ENCODE data around the gene TRPM5.
A peak's percentile ranks its signal among the peaks of the same experiment; 100 is the strongest.

The TRPM5 gene

GRCh38 chr11:2419638-2420501 lies 24.4 kb downstream of the TRPM5 start:
- Histone ChIP-seq H3K36me3 (ENCODE audit: control insufficient read depth, insufficient read depth, low read length) (no peaks in the 10 kb centered on the region), H3K27me3 (replicated peaks; ENCODE audit: control insufficient read depth, insufficient read depth, low read length) (no peaks in the 10 kb centered on the region; the same call in 1 of the 2 replicates), H3K4me3 (replicated peaks; ENCODE audit: low read depth, low read length) (no peak overlapping the region)
- DNase-seq (ENCODE audit: extremely low read depth, insufficient read length), result peak; percentile 73
- TF ChIP-seq CTCF (IDR thresholded peaks at IDR 0.05; ENCODE audit: insufficient read depth, low read length, poor library complexity, severe bottlenecking), result peak; percentile 82

DNA sequence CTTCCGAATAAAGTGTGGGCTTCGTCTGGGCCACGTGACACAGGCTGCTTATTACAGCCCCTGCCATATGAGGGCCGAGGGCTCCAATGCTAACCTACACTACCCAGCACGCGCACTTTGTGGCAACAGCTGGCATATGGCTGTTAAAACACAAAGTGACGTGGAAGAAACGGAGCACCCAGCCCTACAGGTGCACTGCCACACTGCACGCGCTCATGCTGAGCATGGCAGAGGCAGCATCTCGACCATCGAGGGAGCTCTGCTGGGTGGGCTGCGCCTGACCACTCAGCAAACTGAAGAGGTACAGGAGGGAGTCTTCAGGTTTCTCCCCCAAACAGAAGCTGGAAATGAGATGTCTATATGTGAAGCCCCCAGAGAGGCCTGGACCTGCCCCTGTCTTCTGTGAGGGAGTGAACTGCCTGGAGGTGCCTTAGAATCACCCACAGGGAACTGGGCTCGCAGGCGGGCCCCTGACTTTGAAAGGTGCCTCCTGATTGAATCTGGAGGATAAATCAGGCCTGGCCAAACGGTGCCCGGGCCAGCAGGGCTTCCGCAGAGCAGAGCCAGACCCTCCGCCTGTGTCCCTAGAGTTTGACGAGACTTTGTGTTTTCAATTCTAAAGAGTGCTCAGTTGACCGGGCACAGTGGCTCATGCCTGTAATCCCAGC lies 25.5 kb downstream of the TRPM5 start:
- no peak for TF ChIP-seq CTCF (IDR thresholded peaks at IDR 0.05; ENCODE audit: insufficient read depth, low read length, poor library complexity, severe bottlenecking)
- Histone ChIP-seq H3K27me3 (replicated peaks; ENCODE audit: control insufficient read depth, insufficient read depth, low read length) (no peaks in the 10 kb centered on the region; the same call in 1 of the 2 replicates), H3K4me3 (replicated peaks; ENCODE audit: low read depth, low read length) (no peak overlapping the region), H3K36me3 (ENCODE audit: control insufficient read depth, insufficient read depth, low read length) (no peaks in the 10 kb centered on the region)
- DNase-seq (ENCODE audit: extremely low read depth, insufficient read length), result no peak

GRCh38 chr11:2417856-2418692 lies 26.2 kb downstream of the TRPM5 start:
- Histone ChIP-seq H3K4me3 (replicated peaks; ENCODE audit: low read depth, low read length) (no peak overlapping the region), H3K36me3 (ENCODE audit: control insufficient read depth, insufficient read depth, low read length) (no peaks in the 10 kb centered on the region), H3K27me3 (replicated peaks; ENCODE audit: control insufficient read depth, insufficient read depth, low read length) (no peaks in the 10 kb centered on the region; the same call in 1 of the 2 replicates)
- no peak for TF ChIP-seq CTCF (IDR thresholded peaks at IDR 0.05; ENCODE audit: insufficient read depth, low read length, poor library complexity, severe bottlenecking)
- DNase-seq (ENCODE audit: extremely low read depth, insufficient read length), result no peak

DNA sequence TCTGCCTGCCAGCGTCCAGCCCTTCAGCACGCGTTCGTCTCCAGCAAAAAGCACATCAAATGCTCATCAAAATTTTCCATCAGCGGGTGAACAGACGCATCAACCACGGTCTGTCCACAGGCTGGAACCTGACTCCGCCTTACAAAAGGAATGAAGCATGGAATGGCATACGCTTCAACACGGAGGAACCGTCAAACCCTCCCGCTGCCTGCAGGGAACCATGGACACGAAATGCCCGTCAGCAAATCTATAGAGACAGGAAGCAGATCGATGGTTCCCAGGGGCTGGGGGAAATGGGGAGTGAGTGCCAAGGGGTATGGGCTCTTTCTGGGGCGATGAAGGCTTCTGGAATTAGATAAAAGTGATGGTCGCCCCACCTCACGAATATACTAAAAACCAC lies 27.5 kb downstream of the TRPM5 start:
- Histone ChIP-seq H3K36me3 (ENCODE audit: control insufficient read depth, insufficient read depth, low read length) (no peaks in the 10 kb centered on the region), H3K27me3 (replicated peaks; ENCODE audit: control insufficient read depth, insufficient read depth, low read length) (no peaks in the 10 kb centered on the region; the same call in 1 of the 2 replicates), H3K4me3 (replicated peaks; ENCODE audit: low read depth, low read length) (no peak overlapping the region)
- DNase-seq (ENCODE audit: extremely low read depth, insufficient read length), result no peak
- TF ChIP-seq CTCF (IDR thresholded peaks at IDR 0.05; ENCODE audit: insufficient read depth, low read length, poor library complexity, severe bottlenecking), result no peak

GRCh38 chr11:2415601-2416380 lies 28.5 kb downstream of the TRPM5 start:
- DNase-seq (ENCODE audit: extremely low read depth, insufficient read length), result no peak
- no peaks in the 10 kb centered on the region for H3K36me3 ChIP-seq (ENCODE audit: control insufficient read depth, insufficient read depth, low read length)
- H3K27me3 ChIP-seq (replicated peaks; ENCODE audit: control insufficient read depth, insufficient read depth, low read length), result no peaks in the 10 kb centered on the region; the same call in 1 of the 2 replicates
- H3K4me3 ChIP-seq (replicated peaks; ENCODE audit: low read depth, low read length), result no peak overlapping the region
- peak; percentile 24 for TF ChIP-seq CTCF (IDR thresholded peaks at IDR 0.05; ENCODE audit: insufficient read depth, low read length, poor library complexity, severe bottlenecking)

Data from GM06990 (cell line).